Stimulated activated CD8-positive, alpha-beta memory T cell treated with anti-CD3 and anti-CD28 coated beads, Interleukin-15, amount 100 ng/mL, for 4 hours (primary cell): Measurements from ENCODE around the gene APOA1.
"Not testable (repeated sequence)": the region's sequence is repeated elsewhere in the genome, so short reads cannot be mapped to it uniquely, and the experiment has no call there.

Experiments
- DNase-seq, 2 donors: peaks; one replicate each; pipeline ENCODE4 v3.0.0-alpha.2; 2020; ENCODE audit warnings: low read depth in 2 of 2

The APOA1 gene

DNA sequence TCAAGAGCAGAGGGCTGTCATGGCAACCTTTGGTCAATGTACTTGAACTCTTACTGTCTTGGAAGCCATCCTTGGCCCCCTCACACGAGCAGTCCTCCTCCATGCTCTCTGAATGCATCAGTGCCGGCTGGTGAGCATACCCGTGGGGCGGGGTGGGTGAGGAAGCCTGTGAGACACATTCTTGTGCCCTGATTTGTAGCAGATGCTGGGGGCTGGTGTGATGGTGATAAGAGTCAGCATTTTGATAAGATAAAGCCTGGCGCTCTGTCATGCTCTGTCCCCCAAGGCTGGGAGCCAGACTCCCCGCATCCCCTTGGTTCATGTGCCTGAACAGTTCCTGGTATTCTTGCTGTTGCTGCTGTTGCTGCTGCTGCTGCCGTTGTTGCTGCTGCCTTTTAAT lies 20.5 kb upstream of the APOA1 start:
- no peak for DNase-seq

DNA sequence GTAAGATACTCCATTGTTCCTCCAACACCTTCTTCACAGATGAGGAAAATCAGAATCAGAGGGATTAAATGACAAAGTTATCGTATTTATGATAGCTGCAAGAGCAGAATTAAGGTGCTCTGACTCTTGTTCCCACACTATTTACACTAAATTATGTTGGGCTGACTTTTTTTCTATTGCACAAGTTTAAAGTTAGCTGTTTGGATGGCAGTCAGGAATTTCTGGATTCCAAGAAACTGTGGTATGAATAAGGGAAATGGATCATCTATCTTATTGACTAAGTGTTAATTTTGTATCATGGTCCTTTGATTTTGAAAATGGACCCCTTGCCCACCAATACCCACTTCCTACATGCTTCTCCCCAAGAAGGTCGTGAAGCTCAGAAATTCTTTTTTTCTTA lies 19.9 kb upstream of the APOA1 start:
- no peak for DNase-seq

GRCh38 chr11:116856423-116856822 lies 19.0 kb upstream of the APOA1 start:
- no peak for DNase-seq

DNA sequence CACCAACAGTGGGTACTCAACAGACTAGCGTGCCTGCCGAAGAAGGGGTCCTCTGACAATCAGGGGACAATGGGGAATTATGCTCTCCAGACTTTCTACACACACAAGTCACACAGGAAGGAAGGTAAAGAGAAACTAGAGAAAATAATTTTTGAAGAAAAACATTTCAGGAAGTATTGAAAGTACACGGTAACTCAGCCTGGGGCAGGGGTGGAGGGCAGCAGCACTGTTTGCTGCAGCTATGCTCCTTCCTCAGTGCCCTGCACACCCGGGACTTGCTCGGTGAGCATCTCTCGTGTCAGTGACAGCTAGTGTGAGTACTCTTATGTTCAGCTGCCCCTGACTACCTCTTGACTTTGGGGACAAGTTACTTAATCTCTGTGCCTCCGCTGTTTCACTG lies 18.0 kb upstream of the APOA1 start:
- DNase-seq, result no peak

- peak in 1 of 2 donors; percentile 32 for DNase-seq
Observed at GRCh38 chr11:116853461-116854073, 16.1 kb upstream of the APOA1 start.

- DNase-seq, result no peak
Observed at GRCh38 chr11:116852261-116853031, 15.0 kb upstream of the APOA1 start.

GRCh38 chr11:116851626-116852025 lies 14.2 kb upstream of the APOA1 start:
- DNase-seq, result peak; percentile 14 to 36

- DNase-seq, result no peak
Observed at GRCh38 chr11:116849486-116849885, 12.1 kb upstream of the APOA1 start.

DNA sequence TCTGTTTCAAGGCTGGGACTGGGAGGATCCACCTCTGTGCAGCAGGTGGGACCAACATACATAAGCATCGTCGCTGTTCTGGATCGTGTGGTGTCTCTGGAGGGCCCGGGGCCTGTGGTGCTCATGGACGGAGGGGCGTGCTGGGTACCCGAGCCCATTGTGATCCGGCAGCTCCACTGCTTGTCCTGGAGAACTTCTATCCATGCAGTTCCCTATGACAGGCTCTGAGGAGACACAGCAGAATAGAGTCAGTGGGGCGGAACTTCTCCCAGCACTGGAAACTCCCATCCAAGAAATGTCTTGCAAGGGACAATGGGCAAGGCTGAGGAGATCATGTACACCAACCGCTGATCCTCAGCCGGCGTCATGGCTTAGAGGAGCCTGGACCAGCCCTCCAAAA lies 11.6 kb upstream of the APOA1 start:
- DNase-seq, result no peak

DNA sequence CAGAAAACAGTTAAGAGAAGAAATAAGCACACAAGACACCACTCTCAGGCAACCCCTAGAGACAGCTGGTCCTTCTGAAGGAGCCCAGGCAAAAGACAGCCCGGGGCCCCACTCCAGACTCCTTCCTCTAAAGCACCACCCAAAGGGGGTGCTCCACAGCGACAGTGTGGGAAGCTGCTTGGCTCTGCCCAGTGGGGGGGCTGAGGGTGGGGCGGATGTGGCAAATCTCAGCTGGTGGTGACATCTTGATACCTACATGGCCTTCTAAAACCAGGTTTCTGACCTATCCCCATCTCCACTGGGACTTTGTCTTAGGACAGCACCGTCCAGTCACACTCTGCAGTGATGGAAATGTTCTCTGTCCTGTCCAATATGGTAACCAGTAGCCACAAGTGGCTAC lies 10.2 kb upstream of the APOA1 start:
- no peak for DNase-seq

DNA sequence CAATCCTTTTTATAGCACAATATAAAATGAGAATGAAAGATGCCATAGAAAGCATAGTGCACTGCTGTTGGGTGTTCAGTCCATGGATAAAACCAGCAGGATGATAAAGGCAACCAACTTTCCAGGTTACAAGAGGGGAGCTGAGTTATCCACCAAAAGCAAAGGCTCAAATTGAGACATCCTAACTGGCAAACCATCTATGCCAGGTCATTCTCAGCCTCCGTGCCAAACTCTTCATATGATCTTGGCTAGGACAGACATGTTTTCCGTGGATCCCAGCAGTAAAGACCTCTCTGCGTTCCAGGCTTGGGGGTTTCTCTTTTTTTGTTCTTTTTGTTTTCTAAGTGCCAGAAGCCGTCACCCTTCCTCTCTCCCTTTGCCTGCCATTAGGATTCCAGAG lies 7.3 kb upstream of the APOA1 start:
- DNase-seq, result no peak

DNA sequence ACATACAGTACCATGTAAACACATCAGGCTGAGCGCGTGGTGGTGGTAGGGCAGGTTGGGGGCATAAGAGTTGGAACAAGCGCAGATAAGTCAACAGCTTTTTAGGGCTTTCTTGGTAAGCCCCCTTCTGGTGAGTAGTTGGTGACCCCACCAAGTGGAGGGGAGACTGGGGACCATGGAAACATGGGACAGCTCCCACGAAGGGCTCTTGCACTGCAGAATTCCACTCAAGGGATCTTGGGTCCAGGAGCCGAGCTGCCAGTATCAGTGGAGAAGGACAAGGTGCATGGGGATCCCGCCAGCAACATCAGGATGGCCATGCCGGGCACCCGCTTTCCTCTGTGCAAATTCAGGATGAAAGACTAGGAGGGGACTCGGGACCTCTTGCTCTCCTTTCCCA lies 6.2 kb upstream of the APOA1 start:
- DNase-seq, result no peak

GRCh38 chr11:116842909-116843308 lies 5.5 kb upstream of the APOA1 start:
- DNase-seq, result no peak

- no peak for DNase-seq
Observed at GRCh38 chr11:116842117-116842516, 4.7 kb upstream of the APOA1 start.

- DNase-seq, result no peak
Observed at GRCh38 chr11:116840746-116841296, 3.4 kb upstream of the APOA1 start.

- no peak for DNase-seq
Observed at GRCh38 chr11:116840224-116840745, 2.9 kb upstream of the APOA1 start.

DNA sequence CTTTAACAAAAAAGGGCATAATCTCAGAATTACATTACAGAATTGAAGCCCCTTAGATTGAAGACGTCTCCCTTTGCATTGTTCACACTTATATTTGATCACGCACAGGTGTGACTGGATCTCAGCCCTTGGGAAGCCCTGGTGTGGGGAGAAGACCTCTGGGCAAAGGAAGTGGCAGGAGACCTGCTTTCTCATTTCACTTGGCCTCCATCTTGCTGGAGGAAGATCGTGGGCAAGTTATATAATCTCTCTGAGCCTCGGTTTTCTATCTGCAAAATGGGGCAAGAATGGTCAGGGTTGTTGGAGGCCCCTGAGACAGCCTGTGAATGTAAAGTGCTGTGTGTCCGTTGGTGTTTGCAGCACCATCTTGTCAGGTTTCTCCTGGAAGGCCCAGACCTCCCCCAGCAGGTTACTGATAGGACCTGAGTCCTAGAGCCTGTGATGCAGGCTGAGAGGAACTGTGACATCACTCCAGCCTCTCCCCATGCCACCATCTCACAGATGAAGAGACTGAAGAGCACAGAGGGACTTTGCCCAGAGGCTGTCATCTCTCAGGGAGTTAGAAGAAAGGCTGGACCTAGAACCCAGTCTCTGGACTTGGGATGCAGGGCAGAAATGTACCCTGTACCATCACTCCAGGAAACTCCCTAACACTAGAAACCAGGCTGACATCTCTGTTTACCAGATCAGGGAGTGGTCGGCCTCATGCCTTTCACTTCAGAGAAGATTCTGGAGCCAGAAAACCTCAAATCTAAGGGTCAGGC lies 1.1 kb upstream of the APOA1 start:
- no peak for DNase-seq

DNA sequence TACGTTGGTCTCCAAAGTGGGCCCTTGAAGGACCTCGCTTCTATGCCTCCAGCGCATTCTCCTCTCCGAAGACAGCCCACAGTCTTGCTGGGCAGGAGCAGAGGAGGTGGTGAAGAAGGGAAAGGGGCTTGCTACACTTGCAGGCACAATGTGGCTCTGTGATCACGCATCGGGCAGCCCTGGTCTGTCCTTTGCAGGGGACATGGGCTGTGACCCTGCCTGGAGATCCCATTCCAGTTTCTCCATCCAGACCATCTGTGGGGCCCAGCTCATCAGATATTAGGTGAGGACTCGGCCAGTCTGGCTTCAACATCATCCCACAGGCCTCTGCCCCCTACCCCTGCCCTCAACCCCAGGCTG lies 810 bp downstream of the APOA1 start:
- DNase-seq, result no peak

GRCh38 chr11:116835791-116836631 lies 1.4 kb downstream of the APOA1 start:
- peak; percentile 50 to 64 for DNase-seq

GRCh38 chr11:116835042-116835772 lies 2.2 kb downstream of the APOA1 start:
- DNase-seq, result no peak

GRCh38 chr11:116834535-116835041 lies 2.8 kb downstream of the APOA1 start:
- DNase-seq, result not testable (repeated sequence)
